ENCODE data around the gene TREML4.

- TF ChIP-seq POLR2A (IDR thresholded peaks at IDR 0.05; ENCODE audit: extremely low read depth, insufficient read length): no peak
- TF ChIP-seq CTCF (IDR thresholded peaks at IDR 0.05; ENCODE audit: low read depth, low read length): no peak
- no peak for TF ChIP-seq MAX (IDR thresholded peaks at IDR 0.05; ENCODE audit: low read depth, low read length)
Observed at GRCh38 chr6:41257369-41258195, 29.4 kb downstream of the TREML4 start.

Data from NB4 (cell line).